NCI-H2227 treated with DMSO at 0.1 percent for 48 hours (cell line): ENCODE measurements around the gene TSPEAR.
"Not testable (repeated sequence)": the region's sequence is repeated elsewhere in the genome, so short reads cannot be mapped to it uniquely, and the experiment has no call there.

Experiments used
- DNase-seq: peaks from one replicate; lab custom pipeline; 2025; lab: John Stamatoyannopoulos, UW

Gene TSPEAR

GRCh38 chr21:44568667-44569556 is 142.5 kb downstream of the TSPEAR start:
- no peak for DNase-seq

- no peak for DNase-seq
These were observed 143.1 kb downstream of the TSPEAR start for GRCh38 chr21:44568261-44568660.

- DNase-seq: no peak
These were observed 143.7 kb downstream of the TSPEAR start for GRCh38 chr21:44567481-44568171.

- DNase-seq: no peak
These were observed 145.0 kb downstream of the TSPEAR start for GRCh38 chr21:44566403-44566802.

- no peak for DNase-seq
These were observed 146.3 kb downstream of the TSPEAR start for GRCh38 chr21:44564886-44565598.

- no peak for DNase-seq
These were observed 147.3 kb downstream of the TSPEAR start for GRCh38 chr21:44564099-44564498.

- DNase-seq: no peak
These were observed 152.7 kb downstream of the TSPEAR start, which contains the start of gene KRTAP10-3 for GRCh38 chr21:44558695-44559094. Gene KRTAP10-3 (minus strand): TSS chr21:44558795. CDS start chr21:44558715, 80 bp downstream.

- not testable (repeated sequence) for DNase-seq
These were observed 153.1 kb downstream of the TSPEAR start for GRCh38 chr21:44558329-44558675.

- DNase-seq: no peak
These were observed 153.7 kb downstream of the TSPEAR start for GRCh38 chr21:44557491-44558328.

GRCh38 chr21:44556879-44557278 is 154.5 kb downstream of the TSPEAR start:
- DNase-seq: no peak

- DNase-seq: no peak
These were observed 156.0 kb downstream of the TSPEAR start for GRCh38 chr21:44555200-44555875.

GRCh38 chr21:44552681-44553080 is 158.7 kb downstream of the TSPEAR start:
- no peak for DNase-seq

GRCh38 chr21:44552136-44552535 is 159.2 kb downstream of the TSPEAR start:
- no peak for DNase-seq

- DNase-seq: peak; percentile 47
These were observed 159.9 kb downstream of the TSPEAR start, which contains the start of gene KRTAP10-2 for GRCh38 chr21:44551340-44551961. Gene KRTAP10-2 (minus strand): TSS chr21:44551505. CDS start chr21:44551458, 47 bp downstream.

GRCh38 chr21:44550807-44551206 is 160.6 kb downstream of the TSPEAR start:
- DNase-seq: no peak

- DNase-seq: not testable (repeated sequence)
These were observed 161.1 kb downstream of the TSPEAR start for GRCh38 chr21:44550285-44550684.

- no peak for DNase-seq
These were observed 161.7 kb downstream of the TSPEAR start for GRCh38 chr21:44549525-44550211.

GRCh38 chr21:44548922-44549321 is 162.4 kb downstream of the TSPEAR start:
- no peak for DNase-seq

- DNase-seq: no peak
These were observed 163.0 kb downstream of the TSPEAR start for GRCh38 chr21:44548381-44548780.
